ENCODE measurements around the gene LRP1. TPM values are rescaled to one million over a fixed set of nuclear protein-coding genes. Genes with fewer than 3 reads are reported as not detected.
A peak's percentile ranks its signal among the peaks of the same experiment; 100 is the strongest.

LRP1 gene
- total and polyA plus RNA-seq, 2 of the 13 experiments (the other 11 are each of a cell fraction or from before 2014, with no cell fraction given) = 14.7 to 30.8 TPM

GRCh38 chr12:57146961-57147944 lies 19.0 kb downstream of the LRP1 start, which contains the start of gene LRP1-AS:
Gene LRP1-AS (minus strand): TSS chr12:57147619.
- no TSS peak for BruUV-seq (replicated peaks)
- H4K20me1 ChIP-seq (ENCODE audit: insufficient read depth, low read length) = no peaks in the 10 kb centered on the region
- peak within 1 kb of the TSS; percentile 92 for H3K27ac ChIP-seq (ENCODE audit: extremely low read length, insufficient read depth, low read length)
- POLR2A ChIA-PET = interaction anchor here (0.7 to 11.4 kb wide), 9 partner anchors 11 to 83 kb away, joined by 3 to 827 read pairs (median 10); partner anchors contain the start of genes LRP1, NAB2, SHMT2 and STAT6
- no peaks in the 10 kb centered on the region for H3K9me3 ChIP-seq (ENCODE audit: low read length)
- DNase-seq (ENCODE audit: low spot score) (peak; percentile 90), FAIRE-seq (peak; percentile 95), ATAC-seq (peak; percentile 60)
- no peak within 1 kb of the TSS for H2AFZ ChIP-seq (ENCODE audit: low read length)
- intact Hi-C loops (cut with micrococcal nuclease; ENCODE audit: unreplicated experiment) = no loop called here
- no peaks in the 10 kb centered on the region for H3K27me3 ChIP-seq (ENCODE audit: control insufficient read depth in 1 of 2, insufficient read depth in 2 of 2, low read length in 2 of 2)
- H3K4me1 ChIP-seq (ENCODE audit: insufficient read depth, low read length) = peaks cover 90% of the 10 kb centered on the region
- in situ Hi-C loops (cut with HindIII; ENCODE audit: extremely low pct_ligation_motif_present, low pct_unique_long_range_greater_than_20kb) = no loop called here
- peak within 1 kb of the TSS; percentile 37 for H3K9ac ChIP-seq (ENCODE audit: insufficient read depth, low read depth, low read length)
- CTCF ChIA-PET (ENCODE audit: low intra/inter-chr PET ratio, low total read pairs) = no interaction called here
- peak within 1 kb of the TSS in 1 of 3 experiments; percentile 35; a peak in 1 of 6 replicates for H3K4me3 ChIP-seq (replicated peaks in 1 of 3; ENCODE audit: insufficient read depth in 1 of 3, low read depth in 2 of 3, low read length in 3 of 3)
- peaks cover 25 to 37% of the 10 kb centered on the region in 2 experiments for H3K36me3 ChIP-seq (replicated peaks in 1 of 2; ENCODE audit: control insufficient read depth in 1 of 2, insufficient read depth in 2 of 2, low read length in 2 of 2)
- 42% methylated on average over 5 of the region's 8 CpGs for WGBS (ENCODE audit: low lambda C conversion rate)
- peak within 1 kb of the TSS; percentile 75 for H3K4me2 ChIP-seq (ENCODE audit: low read depth, low read length)
- H3K79me2 ChIP-seq (ENCODE audit: insufficient read depth, low read length) = peaks cover 6% of the 10 kb centered on the region
- no peak for TF ChIP-seq SMAD1 (CRISPR knock-in tag; IDR thresholded peaks at IDR 0.05; ENCODE audit: borderline replicate concordance, low read depth)
- TF ChIP-seq GTF2F1 (IDR thresholded peaks at IDR 0.05; ENCODE audit: low read length) = no peak
- 0 out of 2 replicates have a peak, but pooled peaks have one; percentile 22 for TF ChIP-seq MAZ (IDR thresholded peaks at IDR 0.05; ENCODE audit: borderline replicate concordance, low read depth, low read length)
- TF ChIP-seq MAZ (CRISPR knock-in tag; IDR thresholded peaks at IDR 0.05; ENCODE audit: low read depth) = no peak
- TF ChIP-seq, protein P1, sequence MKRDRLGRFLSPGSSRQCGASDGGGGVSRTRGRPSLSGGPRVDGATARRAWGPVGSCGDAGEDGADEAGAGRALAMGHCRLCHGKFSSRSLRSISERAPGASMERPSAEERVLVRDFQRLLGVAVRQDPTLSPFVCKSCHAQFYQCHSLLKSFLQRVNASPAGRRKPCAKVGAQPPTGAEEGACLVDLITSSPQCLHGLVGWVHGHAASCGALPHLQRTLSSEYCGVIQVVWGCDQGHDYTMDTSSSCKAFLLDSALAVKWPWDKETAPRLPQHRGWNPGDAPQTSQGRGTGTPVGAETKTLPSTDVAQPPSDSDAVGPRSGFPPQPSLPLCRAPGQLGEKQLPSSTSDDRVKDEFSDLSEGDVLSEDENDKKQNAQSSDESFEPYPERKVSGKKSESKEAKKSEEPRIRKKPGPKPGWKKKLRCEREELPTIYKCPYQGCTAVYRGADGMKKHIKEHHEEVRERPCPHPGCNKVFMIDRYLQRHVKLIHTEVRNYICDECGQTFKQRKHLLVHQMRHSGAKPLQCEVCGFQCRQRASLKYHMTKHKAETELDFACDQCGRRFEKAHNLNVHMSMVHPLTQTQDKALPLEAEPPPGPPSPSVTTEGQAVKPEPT (CRISPR knock-in tag; IDR thresholded peaks at IDR 0.05; ENCODE audit: low read depth) = no peak
- TF ChIP-seq MIER3 (CRISPR knock-in tag; IDR thresholded peaks at IDR 0.05; ENCODE audit: borderline replicate concordance) = no peak
- TF ChIP-seq ZNF414 (CRISPR knock-in tag; IDR thresholded peaks at IDR 0.05) = no peak
- TF ChIP-seq MED1 (CRISPR knock-in tag; IDR thresholded peaks at IDR 0.05) = peak; percentile 75
- no peak for TF ChIP-seq BCL3 (CRISPR knock-in tag; IDR thresholded peaks at IDR 0.05)
- no peak for TF ChIP-seq CENPX (CRISPR knock-in tag; IDR thresholded peaks at IDR 0.05)
- no peak for TF ChIP-seq ZNF761 (CRISPR knock-in tag; conservative IDR thresholded peaks at IDR 0.05)
- TF ChIP-seq ATF1 (CRISPR knock-in tag; IDR thresholded peaks at IDR 0.05) = no peak
- no peak for TF ChIP-seq ZNF543 (CRISPR knock-in tag; IDR thresholded peaks at IDR 0.05)

Measured in HepG2 (cell line).